ENCODE measurements around the gene CHRNB1. TPM values are rescaled to one million over a fixed set of nuclear protein-coding genes. Genes with fewer than 3 reads are reported as not detected.
A peak's percentile ranks its signal among the peaks of the same experiment; 100 is the strongest.

Gene CHRNB1
- total and polyA plus RNA-seq, 10 of the 15 experiments (the other 5 are each of a cell fraction or from before 2014, with no cell fraction given): 5.8 to 14.8 (median 11.3) TPM

GRCh38 chr17:7484067-7484918, 39.4 kb downstream of the CHRNB1 start, which contains the start of gene POLR2A (continued):
- TF ChIP-seq NR2F1 (conservative IDR thresholded peaks at IDR 0.05) (peak; percentile 46; the same call in 1 of the 2 replicates), JUND (IDR thresholded peaks at IDR 0.05; ENCODE audit: low read depth, low read length) (peak; percentile 96), FOXK2 (IDR thresholded peaks at IDR 0.05) (peak; percentile 97), ATF7 (IDR thresholded peaks at IDR 0.05; ENCODE audit: low read depth) (peak; percentile 99), MEF2B (IDR thresholded peaks at IDR 0.05; ENCODE audit: partially characterized antibody, poor library complexity, severe bottlenecking) (peak; percentile 57), SP1 (IDR thresholded peaks at IDR 0.05; ENCODE audit: low read depth, low read length) (peak; percentile 81), HCFC1 (IDR thresholded peaks at IDR 0.05; ENCODE audit: low read length) (peak; percentile 49), SKIL (IDR thresholded peaks at IDR 0.05; ENCODE audit: low read depth, poor library complexity, severe bottlenecking) (peak; percentile 97), MLLT1 (IDR thresholded peaks at IDR 0.05) (peak; percentile 99), REST (IDR thresholded peaks at IDR 0.05; ENCODE audit: low read depth, low read length) (peak; percentile 55), SMC3 (IDR thresholded peaks at IDR 0.05; ENCODE audit: borderline replicate concordance, low read length) (0 out of 2 replicates have a peak, but pooled peaks have one; percentile 6), MXI1 (IDR thresholded peaks at IDR 0.05; ENCODE audit: low read depth, low read length) (no peak; the same call in 1 of the 2 replicates), NFYB (IDR thresholded peaks at IDR 0.05; ENCODE audit: insufficient read depth, low read depth, low read length) (peak; percentile 60; the same call in 1 of the 2 replicates), SREBF1 (IDR thresholded peaks at IDR 0.05; ENCODE audit: low read length) (peak; percentile 97), EZH2 (IDR thresholded peaks at IDR 0.05; ENCODE audit: borderline replicate concordance, control insufficient read depth, low read depth, low read length) (no peak), ZNF217 (IDR thresholded peaks at IDR 0.05) (no peak), ZNF207 (IDR thresholded peaks at IDR 0.05; ENCODE audit: borderline replicate concordance) (0 out of 2 replicates have a peak, but pooled peaks have one; percentile 24), KDM1A (IDR thresholded peaks at IDR 0.05; ENCODE audit: borderline replicate concordance) (no peak), FOS (IDR thresholded peaks at IDR 0.05; ENCODE audit: borderline replicate concordance, extremely low read depth, insufficient read length) (no peak), MYC (IDR thresholded peaks at IDR 0.05; ENCODE audit: insufficient read depth, insufficient read length, insufficient replicate concordance, low read length, severe bottlenecking) (peak; percentile 18), STAT1 (conservative IDR thresholded peaks at IDR 0.05) (0 out of 2 replicates have a peak, but pooled peaks have one; percentile 70)

Measured in GM12878 (cell line).